ENCODE measurements around the gene POLR3K.
A peak's percentile ranks its signal among the peaks of the same experiment; 100 is the strongest.
"Not testable (repeated sequence)": the region's sequence is repeated elsewhere in the genome, so short reads cannot be mapped to it uniquely, and the experiment has no call there.

Gene POLR3K

DNA sequence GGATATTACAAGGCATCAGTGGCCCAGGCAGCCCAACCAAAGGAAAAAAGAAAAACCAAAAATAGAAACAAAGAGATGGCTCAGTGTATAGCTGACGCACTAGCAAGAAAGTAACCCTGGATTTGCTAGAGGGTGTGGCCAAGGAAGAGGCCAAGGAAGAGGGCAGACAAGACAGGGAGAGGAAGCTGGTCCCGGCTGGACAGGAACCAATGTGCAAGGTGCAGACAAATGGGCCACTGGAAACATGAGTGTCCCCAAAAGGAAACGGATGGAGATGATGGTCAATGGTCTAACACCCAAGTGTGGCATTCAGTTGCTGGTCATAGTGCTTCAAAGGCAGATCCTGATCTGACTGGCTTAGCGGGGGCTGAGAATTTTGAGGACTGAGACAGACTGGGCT lies 10.7 kb downstream of the POLR3K start:
- DNase-seq (ENCODE audit: low read depth), result no peak

- no peak for DNase-seq (ENCODE audit: low read depth)
Measured at GRCh38 chr16:42069-42457, 11.3 kb downstream of the POLR3K start.

DNA sequence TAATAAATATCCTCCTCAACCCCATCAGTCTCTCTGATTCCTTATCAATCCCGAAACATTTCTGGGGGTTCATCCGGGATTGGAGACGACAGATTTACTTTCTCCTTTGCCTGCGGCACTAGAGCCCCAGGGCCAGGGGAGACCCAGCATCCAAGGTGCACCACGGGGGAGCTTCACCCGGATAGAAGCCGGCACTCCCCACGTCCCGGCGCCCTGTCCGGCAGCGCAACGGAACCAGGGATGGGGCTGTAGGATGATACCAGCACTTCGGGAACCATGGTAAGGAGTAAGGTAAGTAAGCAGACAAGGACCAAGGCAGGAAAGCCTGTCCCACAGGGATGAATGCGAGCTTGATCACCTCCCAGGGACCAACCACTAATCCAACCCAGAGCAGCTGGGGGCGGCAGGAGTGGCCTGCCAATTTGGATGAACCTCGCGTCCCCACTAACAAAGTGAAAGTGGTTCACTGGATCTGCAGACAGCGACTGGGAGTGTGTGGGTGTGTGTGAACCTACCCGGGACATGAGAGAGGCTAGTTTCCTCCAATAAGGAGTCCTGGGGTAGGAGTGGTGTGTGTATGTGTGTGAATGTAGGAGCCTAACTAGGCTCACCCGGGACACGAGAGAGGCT lies 11.9 kb downstream of the POLR3K start:
- no peak for DNase-seq (ENCODE audit: low read depth)

DNA sequence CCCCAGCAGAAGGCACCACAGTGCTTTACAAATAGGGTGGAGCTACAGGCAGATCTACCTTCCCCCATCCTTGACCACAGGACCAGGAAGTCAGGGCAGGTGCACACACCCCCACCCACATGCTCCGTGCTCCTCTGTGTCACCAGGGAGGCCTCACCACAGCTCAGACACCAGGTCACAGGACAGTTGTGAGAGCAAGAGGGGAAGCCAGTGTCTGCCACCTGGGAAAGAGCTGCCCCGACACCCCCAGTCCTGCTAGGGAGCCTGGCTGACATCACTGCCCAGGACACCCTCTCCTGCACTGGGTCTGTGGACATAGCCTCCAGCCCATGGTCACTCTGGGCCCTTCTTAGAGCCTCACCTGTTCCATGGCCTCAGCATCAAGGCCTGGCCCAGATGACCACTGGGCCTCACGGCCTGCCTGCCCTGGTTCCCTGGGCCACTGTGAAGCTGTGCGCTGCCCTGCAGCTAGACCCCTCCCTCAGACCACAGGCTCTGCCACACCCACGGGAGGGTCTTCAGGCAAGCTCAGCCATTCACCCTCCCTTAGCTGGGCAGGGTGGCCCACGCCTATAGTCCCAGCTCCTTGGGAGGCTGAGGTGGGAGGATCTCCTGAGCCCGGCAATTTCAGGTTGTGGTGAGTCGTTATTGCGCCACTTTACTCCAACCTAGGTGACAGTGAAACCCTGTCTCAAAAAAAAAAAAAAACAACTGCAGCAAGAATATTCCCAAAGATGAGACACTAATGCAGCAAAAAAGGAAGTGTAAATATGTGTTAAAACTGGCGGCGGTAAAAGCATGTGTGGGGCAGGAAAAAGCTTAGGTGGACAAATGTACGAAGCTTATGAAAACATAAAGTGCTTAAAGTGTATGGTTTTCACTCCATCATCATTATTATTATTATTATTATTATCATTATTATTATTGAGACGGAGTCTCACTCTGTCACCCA lies 14.2 kb downstream of the POLR3K start:
- no peak for DNase-seq (ENCODE audit: low read depth)

- DNase-seq (ENCODE audit: low read depth), result not testable (repeated sequence)
Measured at GRCh38 chr16:38206-38605, 15.2 kb downstream of the POLR3K start.

DNA sequence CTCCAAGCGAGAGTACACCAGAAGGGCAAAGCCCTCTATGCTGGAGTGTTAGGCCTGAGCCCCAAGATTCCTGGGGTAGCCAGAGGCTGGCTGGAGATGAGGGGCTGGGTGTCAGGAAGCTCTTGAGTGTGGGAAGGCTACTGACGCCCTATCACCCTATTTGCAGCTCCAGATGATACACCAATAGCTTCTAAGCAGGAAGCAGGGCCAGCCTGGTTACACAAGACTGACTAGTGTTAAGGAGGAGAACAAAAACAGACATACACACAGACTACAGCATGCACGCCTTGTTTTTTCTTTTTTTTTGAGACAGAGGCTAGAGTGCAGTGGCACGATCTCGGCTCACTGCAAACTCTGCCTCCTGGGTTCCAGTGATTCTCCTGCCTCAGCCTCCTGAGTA lies 15.9 kb downstream of the POLR3K start:
- no peak for DNase-seq (ENCODE audit: low read depth)

DNA sequence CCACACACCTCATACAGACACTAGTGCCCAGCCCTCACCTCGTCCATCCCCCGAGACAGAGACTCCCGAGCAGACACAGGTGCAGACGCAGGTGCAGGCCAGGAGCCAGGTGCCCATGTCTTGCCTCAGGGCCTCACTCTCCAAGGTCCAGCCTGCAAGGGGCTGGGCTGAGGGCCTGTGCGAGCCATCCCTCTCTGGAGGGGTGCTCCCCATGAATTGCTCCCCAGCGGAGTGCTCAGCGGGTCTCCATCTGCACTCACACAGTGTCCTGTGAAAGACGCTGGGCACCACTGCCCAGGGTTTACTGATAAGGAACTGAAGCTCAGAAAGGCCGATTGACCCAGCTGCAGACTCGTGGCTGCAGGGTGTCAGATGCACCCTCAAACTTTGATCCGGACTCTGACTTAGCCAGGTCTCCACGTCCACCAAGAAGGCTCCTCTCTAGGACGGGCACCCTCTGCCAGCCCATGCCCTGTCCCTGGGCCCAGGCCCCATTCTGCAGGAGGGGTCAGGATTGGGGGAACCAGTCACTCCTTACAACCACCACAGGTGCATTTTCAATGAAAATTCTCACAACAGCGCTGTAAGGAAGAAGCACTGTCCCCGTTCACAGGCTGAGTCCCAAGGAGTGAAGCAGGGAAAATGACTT lies 16.9 kb downstream of the POLR3K start:
- DNase-seq (ENCODE audit: low read depth), result no peak

DNA sequence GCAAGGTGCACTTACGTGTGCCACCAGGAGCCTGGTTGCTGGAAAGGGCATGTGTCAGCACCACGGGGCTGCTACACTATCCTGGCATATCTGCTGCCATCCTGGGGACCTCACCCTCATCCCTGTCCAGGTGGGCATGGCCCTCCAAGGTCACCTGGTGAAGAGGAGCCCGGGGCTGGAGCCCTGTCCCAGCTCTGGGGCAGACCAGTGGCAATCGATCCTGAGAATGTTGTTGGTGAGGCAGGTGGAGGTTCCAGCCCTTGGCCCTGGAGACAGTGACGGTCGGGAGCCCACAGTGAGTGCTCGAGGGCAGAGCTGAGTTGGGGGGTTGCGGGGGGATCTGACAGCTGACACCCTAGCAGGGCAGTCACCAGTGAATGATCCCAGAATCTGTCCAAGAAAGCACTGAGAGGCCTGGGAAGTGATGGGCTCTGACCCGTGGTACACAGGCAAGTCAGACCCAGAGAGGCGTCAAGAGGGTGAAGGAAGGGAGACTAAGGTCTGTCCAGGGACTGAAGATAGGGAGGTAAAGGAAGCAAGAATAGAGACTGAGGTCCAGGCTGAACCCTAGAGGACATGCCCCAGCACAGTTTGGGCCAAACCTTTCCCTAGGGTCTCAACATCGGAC lies 17.6 kb downstream of the POLR3K start:
- no peak for DNase-seq (ENCODE audit: low read depth)

- DNase-seq (ENCODE audit: low read depth), result no peak
Measured at GRCh38 chr16:35011-35677, 18.3 kb downstream of the POLR3K start.

- DNase-seq (ENCODE audit: low read depth), result no peak
Measured at GRCh38 chr16:34648-34987, 18.8 kb downstream of the POLR3K start.

DNA sequence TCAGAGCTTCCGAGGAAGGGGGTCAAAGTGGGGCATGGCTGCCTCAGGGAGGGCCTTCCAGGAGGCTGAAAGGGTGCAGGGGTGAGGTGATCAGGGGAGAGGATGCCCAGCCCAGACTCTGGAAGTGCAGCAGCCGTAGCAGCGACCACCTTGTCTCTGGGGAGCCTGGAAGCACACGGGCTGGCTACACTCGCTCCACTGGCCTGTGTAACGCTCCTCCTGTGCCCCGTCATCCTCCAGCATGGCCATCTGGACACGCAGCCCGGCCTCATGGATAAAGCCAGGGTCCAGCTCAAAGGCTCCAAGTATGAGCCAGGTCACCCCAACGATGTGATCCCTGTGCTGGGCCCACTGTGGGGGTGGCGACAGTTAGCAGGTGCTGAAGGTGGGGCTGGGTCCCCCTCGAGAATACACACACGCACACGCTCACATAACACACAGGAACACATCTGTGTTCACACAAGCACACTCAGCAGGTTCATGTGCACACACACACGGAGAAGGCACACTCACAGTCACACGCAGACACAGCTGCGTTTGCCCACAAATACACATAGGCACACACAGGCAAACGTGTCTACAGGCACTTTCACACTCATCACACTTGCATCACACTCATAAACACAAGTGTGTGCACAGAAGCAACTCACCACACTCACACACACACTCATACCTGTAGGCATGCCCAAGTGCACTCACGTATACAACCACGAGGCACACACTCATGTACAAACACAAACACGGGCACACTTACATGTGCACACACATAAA lies 19.3 kb downstream of the POLR3K start:
- no peak for DNase-seq (ENCODE audit: low read depth)

- DNase-seq (ENCODE audit: low read depth), result not testable (repeated sequence)
Measured at GRCh38 chr16:33154-33876, 20.1 kb downstream of the POLR3K start.

DNA sequence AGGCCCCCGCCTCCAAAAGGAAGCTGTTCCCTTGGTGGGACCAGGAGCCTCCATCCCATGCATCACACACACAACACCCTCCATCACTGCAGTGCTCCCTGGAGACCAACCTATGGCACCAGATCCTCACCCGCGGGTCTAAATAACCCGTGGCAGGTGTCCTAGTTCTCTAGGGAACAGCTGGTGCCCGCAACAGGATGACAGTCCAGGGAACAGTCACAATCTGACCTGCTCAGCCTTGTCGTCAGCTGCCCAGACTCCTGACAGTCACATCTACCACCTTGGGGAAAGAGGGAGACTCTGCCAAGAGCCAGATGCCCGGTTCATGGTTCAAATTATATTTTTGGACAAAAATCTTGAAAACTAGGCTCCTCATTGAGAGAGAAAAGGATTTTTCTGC lies 22.8 kb downstream of the POLR3K start:
- DNase-seq (ENCODE audit: low read depth), result not testable (repeated sequence)

DNA sequence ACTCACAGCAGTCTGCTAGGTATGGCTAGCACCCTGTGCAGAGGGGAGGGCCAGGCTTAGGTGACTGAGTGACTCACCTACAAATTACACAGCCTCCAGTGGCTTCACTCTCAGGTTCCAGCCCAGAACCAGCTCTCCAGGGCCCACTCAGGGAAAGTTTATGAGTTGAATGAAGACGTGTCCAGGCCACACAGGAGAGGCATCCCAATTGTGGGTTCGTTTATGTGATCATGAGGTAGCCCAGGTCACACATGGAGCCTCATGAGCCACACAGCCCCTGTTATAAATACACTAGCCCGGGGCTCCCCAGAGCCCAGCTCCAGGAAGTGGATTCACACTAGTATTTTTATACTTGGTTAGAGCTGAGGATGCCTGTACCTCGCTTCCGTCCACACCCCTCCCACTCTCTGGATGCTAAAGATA lies 27.5 kb downstream of the POLR3K start:
- not testable (repeated sequence) for DNase-seq (ENCODE audit: low read depth)

DNA sequence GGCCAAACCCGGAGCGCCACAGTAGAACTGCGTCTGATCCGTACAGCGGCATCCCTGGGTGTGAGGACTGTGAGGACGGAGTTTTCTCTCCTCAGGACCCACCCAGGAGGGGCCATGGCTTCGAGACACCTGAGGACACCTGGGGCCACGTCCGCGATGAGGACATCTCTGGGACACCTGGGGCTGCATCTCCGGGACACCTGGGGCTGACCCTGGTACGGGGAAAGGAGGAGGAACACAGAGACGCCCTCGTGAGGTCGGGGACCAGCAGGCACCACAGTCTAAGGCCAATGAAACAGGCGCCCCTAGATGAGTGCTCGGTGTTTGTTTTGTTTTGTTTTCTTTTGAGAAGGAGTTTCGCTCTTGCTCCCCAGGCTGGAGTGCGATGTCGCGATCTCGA lies 29.3 kb downstream of the POLR3K start:
- not testable (repeated sequence) for DNase-seq (ENCODE audit: low read depth)

- DNase-seq (ENCODE audit: low read depth), result not testable (repeated sequence)
Measured at GRCh38 chr16:20886-21285, 32.5 kb downstream of the POLR3K start.

DNA sequence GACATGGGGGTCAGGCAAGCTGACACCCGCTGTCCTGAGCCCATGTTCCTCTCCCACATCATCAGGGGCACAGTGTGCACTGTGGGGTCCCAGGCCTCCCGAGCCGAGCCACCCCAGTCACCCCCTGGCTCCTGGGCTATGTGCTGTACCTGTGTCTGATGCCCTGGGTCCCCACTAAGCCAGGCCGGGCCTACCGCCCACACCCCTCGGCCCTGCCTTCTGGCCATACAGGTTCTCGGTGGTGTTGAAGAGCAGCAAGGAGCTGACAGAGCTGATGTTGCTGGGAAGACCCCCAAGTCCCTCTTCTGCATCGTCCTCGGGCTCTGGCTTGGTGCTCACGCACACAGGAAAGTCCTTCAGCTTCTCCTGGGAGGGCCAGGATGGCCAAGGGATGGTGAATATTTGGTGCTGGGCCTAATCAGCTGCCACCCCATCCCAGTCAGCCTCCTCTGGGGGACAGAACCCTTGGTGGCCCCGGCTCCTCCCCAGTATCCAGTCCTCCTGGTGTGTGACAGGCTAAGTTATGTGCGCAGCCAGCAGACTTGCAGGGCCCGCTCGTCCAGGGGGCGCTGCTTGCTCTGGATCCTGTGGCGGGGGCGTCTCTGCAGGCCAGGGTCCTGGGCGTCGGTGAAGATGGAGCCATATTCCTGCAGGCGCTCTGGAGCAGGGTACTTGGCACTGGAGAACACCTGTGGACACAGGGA lies 36.2 kb downstream of the POLR3K start:
- not testable (repeated sequence) for DNase-seq (ENCODE audit: low read depth)

DNA sequence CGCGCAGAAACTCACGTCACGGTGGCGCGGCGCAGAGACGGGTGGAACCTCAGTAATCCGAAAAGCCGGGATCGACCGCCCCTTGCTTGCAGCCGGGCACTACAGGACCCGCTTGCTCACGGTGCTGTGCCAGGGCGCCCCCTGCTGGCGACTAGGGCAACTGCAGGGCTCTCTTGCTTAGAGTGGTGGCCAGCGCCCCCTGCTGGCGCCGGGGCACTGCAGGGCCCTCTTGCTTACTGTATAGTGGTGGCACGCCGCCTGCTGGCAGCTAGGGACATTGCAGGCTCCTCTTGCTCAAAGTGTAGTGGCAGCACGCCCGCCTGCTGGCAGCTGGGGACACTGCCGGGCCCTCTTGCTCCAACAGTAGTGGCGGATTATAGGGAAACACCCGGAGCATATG lies 42.6 kb downstream of the POLR3K start:
- DNase-seq (ENCODE audit: low read depth), result peak; percentile 60

- no peak for DNase-seq (ENCODE audit: low read depth)
Measured at GRCh38 chr16:9903-10665, 43.3 kb downstream of the POLR3K start.

Data from stimulated activated CD8-positive, alpha-beta memory T cell treated with anti-CD3 and anti-CD28 coated beads, Interleukin-15, amount 100 ng/mL, for 24 hours (primary cell).